GM18505 (cell line): Measurements from ENCODE around the gene UQCRHL.
A peak's percentile ranks its signal among the peaks of the same experiment; 100 is the strongest.
"Not testable (repeated sequence)": the region's sequence is repeated elsewhere in the genome, so short reads cannot be mapped to it uniquely, and the experiment has no call there.

Experiments used
- ATAC-seq: cut with Tn5 transposase; IDR thresholded peaks from one replicate; pipeline ENCODE4 v1.9.1; 2021; ENCODE audit not compliant: unreplicated experiment
- POLR2A ChIP-seq: IDR thresholded peaks from 4 replicates; pipeline ENCODE4 v1.6.1; 2011; ENCODE audit warnings: borderline replicate concordance; ENCODE audit not compliant: insufficient read depth, insufficient read length; ENCODE audit errors: extremely low read depth

The UQCRHL gene

DNA sequence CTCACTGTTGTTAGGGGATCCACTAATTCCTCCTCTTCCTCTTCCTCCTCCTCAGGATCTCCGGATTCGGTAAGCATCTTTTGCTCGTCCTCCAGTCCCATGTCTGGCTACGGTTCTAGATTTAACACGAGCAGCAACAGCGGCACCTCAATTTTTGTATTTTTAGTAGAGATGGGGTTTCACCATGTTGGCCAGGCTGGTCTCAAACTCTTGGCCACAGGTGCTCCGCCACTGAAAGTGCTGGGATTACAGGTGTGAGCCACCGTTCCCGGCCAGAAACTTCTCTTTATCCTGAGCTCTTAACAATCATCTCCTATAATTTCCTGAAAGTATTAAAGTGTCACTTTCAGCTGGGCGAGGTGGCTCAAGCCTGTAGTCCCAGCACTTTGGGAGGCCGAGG lies at the start of gene UQCRHL:
UQCRHL (minus strand) TSS at position 101 of the 400 bp plus-strand sequence; CDS start at position 101, 0 bp downstream.
- ATAC-seq = not testable (repeated sequence)

DNA sequence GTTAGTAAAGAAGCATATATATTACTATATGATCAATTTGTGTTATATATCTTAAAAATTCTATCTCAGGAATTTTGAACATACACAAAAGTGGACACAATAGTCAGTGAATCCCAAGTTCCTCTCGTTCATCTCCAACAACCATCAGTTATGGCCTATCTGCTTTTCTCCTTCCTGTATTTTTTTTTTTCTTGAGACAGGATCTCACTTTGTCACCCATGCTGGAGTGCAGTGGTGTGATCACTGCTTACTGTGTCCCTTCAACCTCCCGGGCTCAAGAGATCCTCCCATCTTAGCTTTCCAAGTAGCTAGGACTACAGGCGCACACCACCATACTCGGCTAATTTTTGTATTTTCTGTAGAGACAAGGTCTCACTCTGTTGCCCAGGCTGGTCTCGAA lies 49.4 kb upstream of the UQCRHL start:
- TF ChIP-seq POLR2A = no peak
- no peak for ATAC-seq

DNA sequence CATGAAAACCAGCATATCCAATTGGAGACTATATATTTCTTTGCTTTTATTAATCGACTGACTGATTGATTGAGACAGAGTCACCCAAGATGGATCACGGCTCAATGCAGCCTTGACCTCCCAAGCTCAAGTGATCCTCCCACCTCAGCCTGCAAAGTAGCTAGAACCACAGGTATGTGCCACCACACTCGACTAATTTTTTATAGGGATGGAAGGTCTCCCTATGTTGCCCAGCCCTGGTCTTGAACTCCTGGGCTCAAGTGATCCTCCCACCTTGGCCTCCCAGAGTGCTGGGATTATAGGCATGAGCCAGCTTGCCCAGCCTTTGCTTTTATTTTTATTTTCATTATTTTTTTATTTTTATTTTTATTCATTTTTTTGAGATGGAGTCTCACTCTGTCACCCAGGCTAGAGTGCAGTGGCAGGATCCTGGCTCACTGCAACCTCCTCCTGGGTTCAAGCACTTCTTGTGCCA lies 45.4 kb upstream of the UQCRHL start:
- ATAC-seq = no peak
- no peak for TF ChIP-seq POLR2A

DNA sequence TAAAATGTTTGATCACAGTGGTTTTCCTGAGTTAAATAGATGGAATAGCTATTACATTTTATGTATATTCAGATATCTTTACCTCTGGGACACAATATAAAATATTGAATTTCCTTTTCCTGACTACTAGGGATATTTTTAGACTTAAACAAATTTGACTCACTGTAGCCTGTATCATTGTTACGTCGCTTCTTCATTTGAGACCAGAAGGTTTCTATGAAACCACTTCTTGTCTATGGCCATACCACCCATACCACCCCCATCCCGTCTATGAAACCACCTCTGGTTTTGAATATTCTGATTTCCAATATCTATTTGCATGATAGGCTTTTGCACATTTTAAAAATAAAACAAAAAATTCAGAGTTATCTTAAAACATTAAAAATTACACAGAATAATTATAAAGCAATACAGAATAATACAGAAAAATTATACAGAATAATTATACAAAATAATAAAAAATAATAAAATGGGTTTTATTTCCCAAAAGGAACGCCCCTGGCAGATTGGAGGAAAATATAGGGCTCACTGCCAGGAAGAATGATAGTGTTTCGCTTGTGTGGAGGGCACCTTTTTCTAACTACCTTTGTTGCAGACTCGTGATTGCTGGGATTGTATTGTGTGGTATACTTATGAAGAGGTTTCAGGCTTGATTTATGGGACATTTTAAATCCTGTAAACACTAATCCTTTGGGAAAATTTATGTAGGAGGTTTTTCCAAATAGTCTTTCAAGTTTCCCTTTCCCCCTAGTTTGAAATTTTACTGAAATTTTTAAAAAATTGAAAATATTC lies 44.8 kb upstream of the UQCRHL start:
- no peak for TF ChIP-seq POLR2A
- no peak for ATAC-seq

DNA sequence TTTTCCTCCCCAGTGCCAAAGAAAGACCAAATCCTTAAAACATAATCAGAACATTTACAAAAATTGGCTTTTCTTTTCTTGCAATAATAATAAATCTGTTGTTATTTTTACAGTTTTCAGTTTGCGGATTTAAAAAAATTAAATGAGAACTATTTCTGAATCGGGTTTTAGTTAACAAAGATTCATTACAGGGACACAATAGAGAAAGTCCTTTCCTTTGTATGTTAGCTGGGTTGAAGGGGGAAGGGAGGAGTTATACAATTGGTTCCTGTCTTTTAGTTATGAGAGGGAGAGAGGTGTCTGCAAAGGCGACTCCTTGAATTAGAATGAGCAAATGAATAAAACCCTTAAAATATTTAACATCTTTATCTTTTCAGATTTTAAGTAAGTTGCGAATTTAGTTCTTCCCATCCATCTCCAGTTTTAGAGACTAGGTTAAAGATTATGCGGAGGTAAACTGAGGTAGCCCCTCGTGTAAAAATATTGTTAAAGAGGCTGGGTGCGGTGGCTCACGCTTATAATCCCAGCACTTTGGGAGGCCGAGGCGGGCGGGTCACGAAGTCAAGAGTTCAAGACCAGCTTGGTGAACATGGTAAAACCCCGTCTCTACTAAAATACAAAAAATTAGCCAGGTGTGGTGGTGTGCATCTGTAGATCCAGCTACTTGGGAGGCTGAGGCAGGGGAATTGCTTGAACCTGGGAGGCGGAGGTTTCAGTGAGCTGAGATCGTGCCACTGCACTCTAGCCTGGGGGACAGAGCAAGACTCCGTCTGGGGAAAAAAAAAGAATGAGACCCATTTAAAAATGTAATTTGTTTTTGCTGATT lies 44.0 kb upstream of the UQCRHL start:
- ATAC-seq = no peak
- no peak for TF ChIP-seq POLR2A

DNA sequence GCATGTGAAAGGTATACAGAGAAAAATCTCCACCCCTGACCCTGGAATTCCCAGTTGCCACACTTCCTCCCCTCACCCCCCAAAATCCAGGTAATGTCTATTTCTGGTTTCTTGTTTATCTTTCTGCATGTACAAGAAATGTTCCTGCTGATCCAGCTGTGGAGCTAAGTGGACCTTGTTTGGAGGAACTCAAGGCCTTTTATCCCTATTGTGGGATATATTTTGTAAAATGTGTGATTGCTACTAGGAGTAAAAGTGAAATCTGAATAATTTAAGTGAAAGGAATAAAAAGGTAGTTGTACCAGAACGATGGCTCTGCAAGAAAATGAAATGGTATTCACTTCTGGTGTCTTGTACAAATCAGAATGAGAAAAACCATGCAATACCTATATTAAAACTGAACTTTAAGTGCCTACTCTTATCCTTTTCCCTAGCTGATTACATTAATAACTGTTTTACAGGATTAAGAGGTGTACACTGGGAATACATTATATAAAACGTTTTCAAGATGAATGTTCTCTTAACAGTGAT lies 43.1 kb upstream of the UQCRHL start:
- TF ChIP-seq POLR2A = no peak
- ATAC-seq = no peak

DNA sequence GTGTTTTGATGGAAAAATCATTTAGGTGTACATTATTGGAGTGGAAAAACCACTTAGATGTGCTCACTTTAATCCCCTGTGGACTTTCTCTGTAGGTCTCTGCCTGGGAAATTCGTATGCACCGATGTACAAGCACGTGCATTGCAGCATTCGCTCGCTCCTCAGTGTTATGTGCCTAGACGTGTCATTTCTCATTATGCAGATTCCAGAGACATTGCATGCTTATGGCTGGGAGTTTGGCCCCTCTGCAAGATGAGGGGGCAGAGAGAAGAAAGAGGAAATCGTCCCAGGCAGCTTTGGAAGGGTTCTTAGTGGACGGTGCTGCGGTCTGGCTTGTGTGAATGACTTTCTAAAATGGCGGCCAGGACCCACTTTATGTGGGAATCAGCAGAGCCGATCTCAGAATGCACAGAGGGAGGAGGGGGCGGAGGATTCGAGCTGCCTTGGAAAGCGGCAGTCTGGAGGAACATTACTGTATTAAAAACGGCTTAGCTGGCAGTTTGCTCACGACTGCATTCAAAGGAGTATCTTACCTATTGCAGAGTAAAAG lies 42.4 kb upstream of the UQCRHL start:
- ATAC-seq = no peak
- TF ChIP-seq POLR2A = no peak

DNA sequence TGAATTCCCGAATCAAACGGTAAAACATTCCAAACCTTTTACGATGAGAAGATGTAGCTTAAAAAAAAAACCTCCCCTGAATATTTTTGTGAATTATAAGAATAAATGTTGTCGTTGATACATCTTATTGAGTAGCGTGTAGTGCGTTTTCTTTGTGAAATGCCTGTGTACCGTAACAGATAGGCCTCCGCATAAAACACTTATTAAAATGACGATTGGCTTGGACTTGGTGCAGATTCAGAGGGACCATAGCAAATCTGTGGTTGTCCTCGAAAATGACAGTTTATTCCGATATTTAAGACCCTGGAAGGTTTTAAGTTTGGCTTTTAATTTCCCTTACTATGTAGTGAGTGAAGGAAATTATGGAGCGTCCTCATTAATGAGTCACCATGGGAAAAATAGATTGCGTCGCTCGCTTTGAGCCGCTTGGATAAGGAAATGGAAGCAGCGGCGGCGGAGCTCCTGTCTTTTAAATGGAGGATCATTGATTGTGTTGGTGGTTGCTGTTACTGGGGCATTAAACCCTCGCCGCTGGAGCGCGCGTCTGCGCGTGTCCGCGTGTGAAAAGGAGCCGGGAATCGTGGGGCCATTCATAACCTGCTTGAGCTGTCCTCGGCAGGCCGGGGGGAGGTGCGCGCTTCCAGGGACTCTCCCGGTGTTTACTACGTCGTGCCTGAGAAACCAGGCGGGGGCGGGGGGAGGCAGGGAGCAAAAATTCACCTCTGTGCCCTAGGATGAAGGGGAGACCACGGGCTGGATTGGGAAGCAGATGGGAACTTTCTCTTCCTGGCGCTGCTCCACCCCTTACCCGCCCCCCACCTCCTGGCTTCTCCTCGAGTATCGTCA lies 41.7 kb upstream of the UQCRHL start:
- TF ChIP-seq POLR2A = peak; percentile 69
- ATAC-seq = no peak

DNA sequence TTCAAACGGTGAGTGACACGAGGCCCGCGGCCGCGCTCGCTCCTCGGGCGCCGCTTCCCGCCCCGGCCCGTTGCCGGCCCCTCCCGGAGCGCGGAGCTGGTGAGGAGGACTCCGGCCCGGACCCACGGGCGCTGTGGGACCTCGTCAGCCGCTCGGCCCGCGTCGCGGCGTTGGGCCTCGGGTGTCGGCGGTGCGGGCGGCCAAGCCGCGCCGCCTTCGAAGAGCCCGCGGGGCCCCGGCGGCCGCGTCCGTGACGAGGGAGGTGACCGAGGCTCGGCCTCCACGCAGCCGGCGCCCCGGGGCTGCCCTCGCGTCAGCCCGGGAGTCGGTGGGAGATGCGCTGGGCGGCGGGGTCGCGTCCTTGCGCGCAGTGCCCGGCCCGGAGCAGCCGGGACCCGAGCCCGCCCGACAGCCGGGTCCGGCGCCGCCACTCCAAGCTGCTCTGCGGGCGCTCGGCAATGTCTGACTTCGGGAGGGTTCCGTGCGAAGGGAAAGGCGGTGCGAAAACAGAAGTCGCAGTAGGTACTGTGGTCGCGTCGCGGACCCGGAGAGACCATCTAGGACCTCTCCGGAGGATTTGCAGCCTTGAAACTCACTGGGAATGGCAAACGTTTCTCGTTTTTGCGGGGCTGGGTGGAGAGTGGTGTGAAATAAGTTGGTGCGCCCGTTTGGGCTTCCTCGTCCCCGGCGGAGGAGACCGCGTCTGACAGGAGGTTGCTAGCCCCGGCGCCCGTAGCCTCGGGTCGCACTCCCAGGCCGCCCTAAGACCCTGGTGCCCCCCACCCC lies 40.9 kb upstream of the UQCRHL start:
- TF ChIP-seq POLR2A = peak; percentile 26
- ATAC-seq = peak; percentile 18

DNA sequence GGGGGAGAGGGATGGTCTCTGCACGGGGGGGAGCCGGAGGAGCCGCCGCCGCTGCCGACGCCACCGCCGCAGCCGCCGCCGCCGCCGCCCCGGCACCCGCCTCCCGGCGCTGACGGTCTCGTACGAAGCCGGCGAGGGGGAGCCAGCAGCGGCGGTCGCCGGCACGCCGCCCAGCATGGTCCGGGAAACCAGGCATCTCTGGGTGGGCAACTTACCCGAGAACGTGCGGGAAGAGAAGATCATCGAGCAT lies 40.4 kb upstream of the UQCRHL start:
- ATAC-seq = peak; percentile 14
- TF ChIP-seq POLR2A = no peak

DNA sequence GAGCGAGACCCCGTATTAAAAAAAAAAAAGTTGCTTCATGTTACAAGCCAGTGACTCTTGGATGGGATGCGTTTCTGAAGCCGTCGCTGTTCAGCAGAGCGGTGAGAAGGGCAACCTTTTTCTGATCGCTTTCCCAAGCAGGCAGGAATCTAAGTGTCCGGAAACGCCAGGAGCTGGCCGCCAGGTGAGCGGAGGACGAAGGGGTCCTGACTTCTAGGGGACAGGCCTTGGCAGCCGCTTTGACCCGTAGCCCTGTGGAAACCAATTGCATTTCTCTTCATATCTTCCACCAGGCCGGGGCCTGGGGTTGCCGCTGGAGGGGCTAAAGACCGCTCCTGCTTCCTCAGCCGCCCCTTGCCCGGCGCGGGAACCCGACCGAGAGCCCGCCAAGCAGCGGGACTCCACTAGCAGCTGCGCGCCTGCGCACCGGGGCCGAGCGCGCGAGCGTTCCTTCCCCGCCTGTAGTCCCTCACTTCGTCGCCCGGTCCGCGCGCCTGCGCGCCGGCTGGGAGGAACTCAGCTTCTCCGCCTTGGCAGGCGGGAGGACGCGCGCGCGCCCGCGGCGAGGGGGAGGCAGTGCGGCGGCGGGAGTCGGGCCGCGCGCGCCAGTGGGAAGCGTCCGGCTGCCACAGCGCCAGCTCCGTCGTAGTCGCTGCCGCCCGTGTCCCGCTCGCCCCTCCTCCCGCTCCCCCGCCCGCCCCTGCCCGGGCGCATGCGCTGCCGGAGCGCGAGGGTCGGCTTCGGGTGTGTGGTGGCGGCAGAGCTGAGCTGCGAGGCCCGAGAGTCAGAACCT lies 39.8 kb upstream of the UQCRHL start, which contains the start of gene SPEN:
SPEN (plus strand) TSS at position 608 of the 793 bp plus-strand sequence. CDS start 361 bp downstream, outside the sequence.
- peak; percentile 60 for TF ChIP-seq POLR2A
- ATAC-seq = peak; percentile 60

DNA sequence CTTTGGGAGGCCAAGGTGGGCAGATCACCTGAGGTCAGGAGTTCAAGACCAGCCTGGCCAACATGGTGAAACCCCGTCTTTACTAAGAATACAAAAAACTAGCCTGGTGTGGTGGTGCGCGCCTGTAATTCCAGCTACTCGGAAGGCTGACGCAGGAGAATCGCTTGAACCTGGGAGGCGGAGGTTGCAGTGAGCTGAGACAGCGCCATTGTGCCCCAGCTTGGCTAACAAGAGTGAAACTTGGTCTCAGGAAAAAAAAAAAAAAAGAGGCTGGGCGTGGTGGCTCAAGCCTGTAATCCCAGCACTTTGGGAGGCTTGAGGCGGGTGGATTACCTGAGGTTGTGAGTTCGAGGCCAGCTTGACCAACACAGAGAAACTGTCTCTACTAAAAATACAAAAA lies 38.6 kb upstream of the UQCRHL start:
- ATAC-seq = not testable (repeated sequence)
